HFFc6 (cell line): Measurements from ENCODE around the gene ASAP2. TPM values are rescaled to one million over a fixed set of nuclear protein-coding genes. Genes with fewer than 3 reads are reported as not detected.
A peak's percentile ranks its signal among the peaks of the same experiment; 100 is the strongest.

Experiments used
- DNase-seq: peaks from one replicate; pipeline ENCODE4 v3.0.0-alpha.2; 2018
- H3K27ac Mint-ChIP-seq: 2 replicates; pipeline ENCODE4 v1.8.0; 2020; ENCODE audit warnings: mild to moderate bottlenecking, mixed read lengths
- H3K27me3 Mint-ChIP-seq: 2 replicates; pipeline ENCODE4 v1.8.0; 2021; ENCODE audit warnings: mild to moderate bottlenecking, moderate library complexity, mixed read lengths; ENCODE audit not compliant: insufficient read depth
- H3K36me3 Mint-ChIP-seq: 2 replicates; pipeline ENCODE4 v1.8.0; 2021; ENCODE audit warnings: low read depth, mixed read lengths
- H3K4me1 Mint-ChIP-seq: 2 replicates; pipeline ENCODE4 v1.8.0; 2020; ENCODE audit warnings: low read depth, mixed read lengths
- H3K4me3 Mint-ChIP-seq: 2 replicates; pipeline ENCODE4 v1.8.0; 2020; ENCODE audit warnings: mild to moderate bottlenecking, moderate library complexity, mixed read lengths
- H3K9me3 Mint-ChIP-seq: 2 replicates; pipeline ENCODE4 v1.8.0; 2020; ENCODE audit warnings: mild to moderate bottlenecking, mixed read lengths
- CTCF ChIP-seq: fragments of 200-600 bp; sonication (generic); IDR thresholded peaks from 2 replicates; pipeline ENCODE4 v1.5.0; 2021; ENCODE audit warnings: antibody characterized with exemption, mild to moderate bottlenecking
- total RNA-seq, 6 experiments: library from RNA; stranded (reverse); fragmentation: NEBNext Ultra II Directional; extraction: Animal tissue kit (Norgen Biotek cat#: 25700); gene quantifications; 2 replicates in 1 of 6; 3 replicates in 5 of 6; pipeline ENCODE4 v1.2.3, GENCODE V29; 2021

Gene ASAP2
- total RNA-seq, 6 experiments from 2014 or later: 31.2 to 37.4 (median 34.3) TPM

GRCh38 chr2:9189901-9190300 lies 16.7 kb upstream of the ASAP2 start:
- Mint-ChIP-seq H3K4me3 (no peak overlapping the region), H3K4me1 (peaks cover 70% of the 10 kb centered on the region), H3K36me3 (no peaks in the 10 kb centered on the region), H3K27ac (peak overlapping the region; percentile 99), H3K27me3 (no peaks in the 10 kb centered on the region), H3K9me3 (no peaks in the 10 kb centered on the region)
- DNase-seq: no peak
- TF ChIP-seq CTCF: no peak

GRCh38 chr2:9191041-9191481 lies 15.6 kb upstream of the ASAP2 start:
- Mint-ChIP-seq H3K4me3 (peak overlapping the region; percentile 79), H3K27me3 (no peaks in the 10 kb centered on the region), H3K4me1 (peaks cover 70% of the 10 kb centered on the region), H3K9me3 (no peaks in the 10 kb centered on the region), H3K27ac (peak overlapping the region; percentile 99), H3K36me3 (no peaks in the 10 kb centered on the region)
- peak; percentile 97 for DNase-seq
- no peak for TF ChIP-seq CTCF

- H3K27ac Mint-ChIP-seq: peak overlapping the region; percentile 99
- no peaks in the 10 kb centered on the region for H3K36me3 Mint-ChIP-seq
- H3K27me3 Mint-ChIP-seq: no peaks in the 10 kb centered on the region
- peaks cover 63% of the 10 kb centered on the region for H3K4me1 Mint-ChIP-seq
- H3K4me3 Mint-ChIP-seq: no peak overlapping the region
- TF ChIP-seq CTCF: no peak
- no peak for DNase-seq
- no peaks in the 10 kb centered on the region for H3K9me3 Mint-ChIP-seq
Observed at GRCh38 chr2:9192712-9193111, 13.9 kb upstream of the ASAP2 start.

- H3K36me3 Mint-ChIP-seq: no peaks in the 10 kb centered on the region
- H3K4me3 Mint-ChIP-seq: no peak overlapping the region
- TF ChIP-seq CTCF: no peak
- H3K27ac Mint-ChIP-seq: no peak overlapping the region
- no peak for DNase-seq
- H3K4me1 Mint-ChIP-seq: peaks cover 62% of the 10 kb centered on the region
- no peaks in the 10 kb centered on the region; the same call in 1 of the 2 replicates for H3K27me3 Mint-ChIP-seq
- no peaks in the 10 kb centered on the region for H3K9me3 Mint-ChIP-seq
Observed at GRCh38 chr2:9194352-9194751, 12.3 kb upstream of the ASAP2 start.

GRCh38 chr2:9196637-9197036 lies 10.0 kb upstream of the ASAP2 start:
- DNase-seq: no peak
- H3K4me1 Mint-ChIP-seq: peaks cover 62% of the 10 kb centered on the region
- no peak overlapping the region for H3K4me3 Mint-ChIP-seq
- H3K9me3 Mint-ChIP-seq: no peaks in the 10 kb centered on the region
- H3K27me3 Mint-ChIP-seq: no peaks in the 10 kb centered on the region; the same call in 1 of the 2 replicates
- TF ChIP-seq CTCF: no peak
- no peak overlapping the region for H3K27ac Mint-ChIP-seq
- H3K36me3 Mint-ChIP-seq: no peaks in the 10 kb centered on the region

GRCh38 chr2:9197916-9198315 lies 8.7 kb upstream of the ASAP2 start:
- Mint-ChIP-seq H3K36me3 (no peaks in the 10 kb centered on the region), H3K4me3 (no peak overlapping the region), H3K27ac (no peak overlapping the region), H3K27me3 (no peaks in the 10 kb centered on the region; the same call in 1 of the 2 replicates), H3K4me1 (peaks cover 59% of the 10 kb centered on the region), H3K9me3 (no peaks in the 10 kb centered on the region)
- no peak for DNase-seq
- peak; percentile 9; the same call in 1 of the 2 replicates for TF ChIP-seq CTCF
